ENCODE data around the gene SEC23IP. TPM values are rescaled to one million over a fixed set of nuclear protein-coding genes. Genes with fewer than 3 reads are reported as not detected.
A peak's percentile ranks its signal among the peaks of the same experiment; 100 is the strongest.

Gene SEC23IP
- total RNA-seq, 1 experiment from 2014 or later: 132 TPM

GRCh38 chr10:119933179-119933578 lies 40.6 kb downstream of the SEC23IP start:
- intact Hi-C loops (cut with micrococcal nuclease; ENCODE audit: unreplicated experiment): no loop called here
- Histone ChIP-seq H3K36me3 (ENCODE audit: control insufficient read depth, insufficient read depth, low read length) (peaks cover 49% of the 10 kb centered on the region), H3K9me3 (ENCODE audit: control insufficient read depth, insufficient read depth, low read depth, low read length) (no peaks in the 10 kb centered on the region), H3K4me1 (ENCODE audit: control insufficient read depth, insufficient read depth, low read length) (no peaks in the 10 kb centered on the region), H3K4me3 (ENCODE audit: low read depth in 2 of 2, low read length in 2 of 2) (no peak overlapping the region), H3K27me3 (ENCODE audit: control insufficient read depth, insufficient read depth, low read length) (no peaks in the 10 kb centered on the region), H3K27ac (ENCODE audit: low read length) (no peak overlapping the region)
- in situ Hi-C loops (cut with HindIII; ENCODE audit: low pct_unique_long_range_greater_than_20kb, low sequenced_read_pairs): no loop called here
- ChIA-PET POLR2A (no interaction called here), CTCF (no interaction called here)
- DNase-seq (ENCODE audit: low read depth, low spot score): no peak
- no TSS peak for BruUV-seq (replicated peaks)
- TF ChIP-seq CTCF (IDR thresholded peaks at IDR 0.05): peak; percentile 55; the same call in 1 of the 2 replicates
- no peak for TF ChIP-seq TCF7L2 (IDR thresholded peaks at IDR 0.05; ENCODE audit: low read depth, low read length)
- ATAC-seq: no peak

GRCh38 chr10:119940487-119940886 lies 48.0 kb downstream of the SEC23IP start:
- DNase-seq (ENCODE audit: low read depth, low spot score) (no peak), ATAC-seq (no peak)
- no peaks in the 10 kb centered on the region for H3K9me3 ChIP-seq (ENCODE audit: control insufficient read depth, insufficient read depth, low read depth, low read length)
- TF ChIP-seq REST (IDR thresholded peaks at IDR 0.05; ENCODE audit: insufficient read depth in 1 of 2, low read depth in 2 of 2, low read length in 1 of 2) (no peak), SIN3A (IDR thresholded peaks at IDR 0.05; ENCODE audit: borderline replicate concordance, insufficient read depth, low read depth, low read length) (no peak), CTCF (IDR thresholded peaks at IDR 0.05) (no peak), POLR2AphosphoS5 (IDR thresholded peaks at IDR 0.05; ENCODE audit: low read depth, low read length) (no peak), TCF7L2 (IDR thresholded peaks at IDR 0.05; ENCODE audit: low read depth, low read length) (no peak)
- no peak overlapping the region for H3K4me3 ChIP-seq (ENCODE audit: low read depth in 2 of 2, low read length in 2 of 2)
- intact Hi-C loops (cut with micrococcal nuclease; ENCODE audit: unreplicated experiment) (no loop called here), in situ Hi-C loops (cut with HindIII; ENCODE audit: low pct_unique_long_range_greater_than_20kb, low sequenced_read_pairs) (no loop called here)
- no peaks in the 10 kb centered on the region for H3K27me3 ChIP-seq (ENCODE audit: control insufficient read depth, insufficient read depth, low read length)
- H3K4me1 ChIP-seq (ENCODE audit: control insufficient read depth, insufficient read depth, low read length): no peaks in the 10 kb centered on the region
- BruUV-seq (replicated peaks): no TSS peak
- H3K27ac ChIP-seq (ENCODE audit: low read length): no peak overlapping the region
- ChIA-PET CTCF (no interaction called here), POLR2A (no interaction called here)
- peaks cover 38% of the 10 kb centered on the region for H3K36me3 ChIP-seq (ENCODE audit: control insufficient read depth, insufficient read depth, low read length)

- in situ Hi-C loops (cut with HindIII; ENCODE audit: low pct_unique_long_range_greater_than_20kb, low sequenced_read_pairs) (no loop called here), intact Hi-C loops (cut with micrococcal nuclease; ENCODE audit: unreplicated experiment) (no loop called here)
- Histone ChIP-seq H3K4me1 (ENCODE audit: control insufficient read depth, insufficient read depth, low read length) (no peaks in the 10 kb centered on the region), H3K9me3 (ENCODE audit: control insufficient read depth, insufficient read depth, low read depth, low read length) (no peaks in the 10 kb centered on the region), H3K36me3 (ENCODE audit: control insufficient read depth, insufficient read depth, low read length) (peaks cover 35% of the 10 kb centered on the region), H3K4me3 (ENCODE audit: low read depth in 2 of 2, low read length in 2 of 2) (no peak overlapping the region), H3K27ac (ENCODE audit: low read length) (no peak overlapping the region), H3K27me3 (ENCODE audit: control insufficient read depth, insufficient read depth, low read length) (no peaks in the 10 kb centered on the region)
- TF ChIP-seq REST (IDR thresholded peaks at IDR 0.05; ENCODE audit: insufficient read depth in 1 of 2, low read depth in 2 of 2, low read length in 1 of 2) (no peak), SIN3A (IDR thresholded peaks at IDR 0.05; ENCODE audit: borderline replicate concordance, insufficient read depth, low read depth, low read length) (no peak)
- ChIA-PET CTCF (no interaction called here), POLR2A (no interaction called here)
- no TSS peak for BruUV-seq (replicated peaks)
- no peak for DNase-seq (ENCODE audit: low read depth, low spot score)
- ATAC-seq: no peak
Measured at GRCh38 chr10:119942973-119943372, 50.4 kb downstream of the SEC23IP start.
